Measurements from ENCODE around the gene ZNF789. TPM values are rescaled to one million over a fixed set of nuclear protein-coding genes. Genes with fewer than 3 reads are reported as not detected.

ZNF789 gene
- total and polyA plus RNA-seq, 4 donors = 1.6 to 7.4 (median 4.8) TPM

- Histone ChIP-seq H3K4me3 (ENCODE audit: low read depth in 1 of 3, low read length in 3 of 3) (no peak overlapping the region), H3K27me3 (ENCODE audit: control insufficient read depth in 4 of 4, insufficient read depth in 4 of 4, low read length in 3 of 4) (no peaks in the 10 kb centered on the region), H3K9me3 (ENCODE audit: control insufficient read depth in 4 of 4, low read length in 3 of 4) (no peaks in the 10 kb centered on the region), H3K27ac (ENCODE audit: low read depth in 1 of 2, low read length in 2 of 2) (no peak overlapping the region), H3K4me1 (ENCODE audit: control insufficient read depth in 4 of 4, insufficient read depth in 4 of 4, low read length in 3 of 4) (no peaks in the 10 kb centered on the region), H3K9ac (ENCODE audit: low read depth in 1 of 2, low read length in 2 of 2) (no peak overlapping the region), H3K36me3 (ENCODE audit: control insufficient read depth in 4 of 4, insufficient read depth in 3 of 4, low read depth in 1 of 4, low read length in 3 of 4) (peaks cover 27 to 68% (median 36%) of the 10 kb centered on the region in 4 donors)
- WGBS = 89% methylated on average over 6 of the region's 6 CpGs
- DNase-seq (ENCODE audit: low spot score) = no peak
- TF ChIP-seq NR2F2 (IDR thresholded peaks at IDR 0.05) (no peak), ATF3 (IDR thresholded peaks at IDR 0.05) (no peak), RAD21 (IDR thresholded peaks at IDR 0.05) (no peak), RXRA (IDR thresholded peaks at IDR 0.05) (no peak), REST (IDR thresholded peaks at IDR 0.05) (no peak), HNF4A (conservative IDR thresholded peaks at IDR 0.05) (no peak)
Measured at GRCh38 chr7:99457050-99457649, 15.5 kb upstream of the ZNF789 start.

- no peak for DNase-seq (ENCODE audit: low spot score)
- peaks cover 0 to 3% (median 0%) of the 10 kb centered on the region in 4 donors for H3K4me1 ChIP-seq (ENCODE audit: control insufficient read depth in 4 of 4, insufficient read depth in 4 of 4, low read length in 3 of 4)
- H3K4me3 ChIP-seq (ENCODE audit: low read depth in 1 of 3, low read length in 3 of 3) = no peak overlapping the region
- H3K27ac ChIP-seq (ENCODE audit: low read depth in 1 of 2, low read length in 2 of 2) = no peak overlapping the region
- peaks cover 27 to 65% (median 37%) of the 10 kb centered on the region in 4 donors for H3K36me3 ChIP-seq (ENCODE audit: control insufficient read depth in 4 of 4, insufficient read depth in 3 of 4, low read depth in 1 of 4, low read length in 3 of 4)
- 86% methylated on average over 26 of the region's 26 CpGs for WGBS
- no peak for TF ChIP-seq ZBTB33 (IDR thresholded peaks at IDR 0.05)
- TF ChIP-seq NR2F2 (IDR thresholded peaks at IDR 0.05) = no peak
- H3K27me3 ChIP-seq (ENCODE audit: control insufficient read depth in 4 of 4, insufficient read depth in 4 of 4, low read length in 3 of 4) = no peaks in the 10 kb centered on the region
- no peak overlapping the region for H3K9ac ChIP-seq (ENCODE audit: low read depth in 1 of 2, low read length in 2 of 2)
- no peaks in the 10 kb centered on the region for H3K9me3 ChIP-seq (ENCODE audit: control insufficient read depth in 4 of 4, low read length in 3 of 4)
Measured at GRCh38 chr7:99457650-99458493, 14.8 kb upstream of the ZNF789 start.

- Histone ChIP-seq H3K4me1 (ENCODE audit: control insufficient read depth in 4 of 4, insufficient read depth in 4 of 4, low read length in 3 of 4) (peaks cover 0 to 8% (median 4%) of the 10 kb centered on the region in 4 donors), H3K9ac (ENCODE audit: low read depth in 1 of 2, low read length in 2 of 2) (no peak overlapping the region), H3K27ac (ENCODE audit: low read depth in 1 of 2, low read length in 2 of 2) (no peak overlapping the region), H3K9me3 (ENCODE audit: control insufficient read depth in 4 of 4, low read length in 3 of 4) (no peaks in the 10 kb centered on the region), H3K36me3 (ENCODE audit: control insufficient read depth in 4 of 4, insufficient read depth in 3 of 4, low read depth in 1 of 4, low read length in 3 of 4) (peaks cover 20 to 59% (median 33%) of the 10 kb centered on the region in 4 donors), H3K27me3 (ENCODE audit: control insufficient read depth in 4 of 4, insufficient read depth in 4 of 4, low read length in 3 of 4) (no peaks in the 10 kb centered on the region), H3K4me3 (ENCODE audit: low read depth in 1 of 3, low read length in 3 of 3) (no peak overlapping the region)
- DNase-seq (ENCODE audit: low spot score) = no peak
- WGBS = 96% methylated on average over 8 of the region's 8 CpGs
- TF ChIP-seq RAD21 (IDR thresholded peaks at IDR 0.05) (peak in 1 of 2 donors; percentile 39), GABPA (IDR thresholded peaks at IDR 0.05 in 1 of 2, conservative IDR thresholded peaks at IDR 0.05 in 1 of 2) (no peak), TAF1 (conservative IDR thresholded peaks at IDR 0.05) (no peak)
Measured at GRCh38 chr7:99459087-99459486, 13.6 kb upstream of the ZNF789 start.

Data from liver (tissue), 9 donors.